ENCODE data around the gene CEP85. TPM values are rescaled to one million over a fixed set of nuclear protein-coding genes. Genes with fewer than 3 reads are reported as not detected.

Gene CEP85
- total and polyA plus RNA-seq, 9 of the 15 experiments (the other 6 are each of a cell fraction or from before 2014, with no cell fraction given) = 42.1 to 140 (median 92.6) TPM

DNA sequence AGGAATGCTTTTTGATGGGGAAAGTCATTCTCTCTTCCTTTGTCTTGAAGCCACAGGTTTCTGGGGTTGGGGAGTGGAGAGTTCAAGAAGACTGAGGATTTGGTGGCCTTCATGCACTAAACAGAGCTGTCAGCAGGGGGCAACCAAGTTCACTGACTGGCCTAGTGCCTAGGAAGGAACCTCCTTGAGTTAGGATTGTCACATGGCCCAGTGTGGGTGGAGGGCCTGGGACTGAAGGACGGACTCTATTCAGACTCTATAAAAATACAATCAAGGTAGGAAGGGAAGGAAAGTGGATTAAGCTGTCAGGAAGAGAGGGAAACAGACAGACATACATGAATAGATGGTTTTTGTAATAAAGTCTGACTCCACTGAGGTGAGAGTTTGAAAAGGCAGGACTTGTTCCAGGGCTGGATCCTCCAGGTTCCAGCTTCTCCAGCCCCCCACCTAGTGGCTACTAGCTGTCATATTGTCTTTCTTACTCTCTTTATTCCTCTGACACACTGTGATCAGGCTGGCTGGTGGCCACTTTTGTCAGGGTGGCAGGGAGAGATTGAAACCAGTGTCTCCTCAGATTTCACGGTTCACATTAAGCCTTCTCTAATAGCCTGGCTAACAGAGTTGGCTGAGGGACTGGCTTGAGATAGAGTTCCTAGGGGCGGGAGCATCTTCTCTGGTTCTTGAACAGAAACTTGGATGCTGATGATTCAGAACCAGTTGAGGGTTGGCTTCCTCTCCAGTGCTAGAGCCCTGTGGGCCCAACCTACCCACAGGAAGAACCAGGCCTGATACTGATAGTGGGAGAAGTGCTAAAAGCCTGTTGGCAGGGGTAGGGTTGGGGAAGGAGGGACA, 41.8 kb downstream of the CEP85 start (continued):
- TF ChIP-seq, protein P1, sequence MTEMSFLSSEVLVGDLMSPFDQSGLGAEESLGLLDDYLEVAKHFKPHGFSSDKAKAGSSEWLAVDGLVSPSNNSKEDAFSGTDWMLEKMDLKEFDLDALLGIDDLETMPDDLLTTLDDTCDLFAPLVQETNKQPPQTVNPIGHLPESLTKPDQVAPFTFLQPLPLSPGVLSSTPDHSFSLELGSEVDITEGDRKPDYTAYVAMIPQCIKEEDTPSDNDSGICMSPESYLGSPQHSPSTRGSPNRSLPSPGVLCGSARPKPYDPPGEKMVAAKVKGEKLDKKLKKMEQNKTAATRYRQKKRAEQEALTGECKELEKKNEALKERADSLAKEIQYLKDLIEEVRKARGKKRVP (CRISPR knock-in tag; IDR thresholded peaks at IDR 0.05) = no peak
- TF ChIP-seq CAMTA2 (CRISPR knock-in tag; conservative IDR thresholded peaks at IDR 0.05) = no peak
- TF ChIP-seq YY1 (IDR thresholded peaks at IDR 0.05; ENCODE audit: borderline replicate concordance in 1 of 3, control insufficient read depth in 1 of 3, extremely low read depth in 1 of 3, insufficient read depth in 3 of 3, insufficient read length in 1 of 3, insufficient replicate concordance in 2 of 3, low read depth in 1 of 3, low read length in 2 of 3) = no peak
- TF ChIP-seq ZNF507 (tag; conservative IDR thresholded peaks at IDR 0.05) = no peak
- no peak for TF ChIP-seq ZFPM2 (CRISPR knock-in tag; IDR thresholded peaks at IDR 0.05)
- TF ChIP-seq, protein P2, sequence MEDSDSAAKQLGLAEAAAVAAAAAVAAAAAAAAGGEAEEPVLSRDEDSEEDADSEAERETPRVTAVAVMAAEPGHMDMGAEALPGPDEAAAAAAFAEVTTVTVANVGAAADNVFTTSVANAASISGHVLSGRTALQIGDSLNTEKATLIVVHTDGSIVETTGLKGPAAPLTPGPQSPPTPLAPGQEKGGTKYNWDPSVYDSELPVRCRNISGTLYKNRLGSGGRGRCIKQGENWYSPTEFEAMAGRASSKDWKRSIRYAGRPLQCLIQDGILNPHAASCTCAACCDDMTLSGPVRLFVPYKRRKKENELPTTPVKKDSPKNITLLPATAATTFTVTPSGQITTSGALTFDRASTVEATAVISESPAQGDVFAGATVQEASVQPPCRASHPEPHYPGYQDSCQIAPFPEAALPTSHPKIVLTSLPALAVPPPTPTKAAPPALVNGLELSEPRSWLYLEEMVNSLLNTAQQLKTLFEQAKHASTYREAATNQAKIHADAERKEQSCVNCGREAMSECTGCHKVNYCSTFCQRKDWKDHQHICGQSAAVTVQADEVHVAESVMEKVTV (CRISPR knock-in tag; IDR thresholded peaks at IDR 0.05) = peak; percentile 82
- TF ChIP-seq TRIM28 (IDR thresholded peaks at IDR 0.05) = no peak
- TF ChIP-seq ZEB2 (IDR thresholded peaks at IDR 0.05) = no peak
- TF ChIP-seq MAFK (IDR thresholded peaks at IDR 0.05; ENCODE audit: low read length) = no peak
- TF ChIP-seq NFATC3 (IDR thresholded peaks at IDR 0.05) = no peak
- no peak; the same call in 1 of the 2 replicates for TF ChIP-seq MBD2 (IDR thresholded peaks at IDR 0.05; ENCODE audit: borderline replicate concordance, low read depth)
- TF ChIP-seq ZNF445 (CRISPR knock-in tag; IDR thresholded peaks at IDR 0.05; ENCODE audit: low read depth) = no peak
- TF ChIP-seq ZNF75A (CRISPR knock-in tag; IDR thresholded peaks at IDR 0.05) = 0 out of 2 replicates have a peak, but pooled peaks have one; percentile 9
- TF ChIP-seq ARNT (IDR thresholded peaks at IDR 0.05) = peak in 1 of 2 experiments; percentile 17; a peak in 3 of 4 replicates
- TF ChIP-seq LCOR (CRISPR knock-in tag; IDR thresholded peaks at IDR 0.05) = peak; percentile 57; the same call in 1 of the 2 replicates
- TF ChIP-seq PHF21A (IDR thresholded peaks at IDR 0.05; ENCODE audit: borderline replicate concordance, low read depth) = no peak
- TF ChIP-seq CBX1 (IDR thresholded peaks at IDR 0.05; ENCODE audit: low read depth) = no peak
- TF ChIP-seq SIX5 (IDR thresholded peaks at IDR 0.05; ENCODE audit: borderline replicate concordance in 1 of 2, insufficient read depth in 1 of 2, low read depth in 1 of 2, low read length in 2 of 2) = no peak
- no peak; the same call in 1 of the 2 replicates for TF ChIP-seq MXI1 (IDR thresholded peaks at IDR 0.05; ENCODE audit: low read depth, low read length)
- TF ChIP-seq, protein P3, sequence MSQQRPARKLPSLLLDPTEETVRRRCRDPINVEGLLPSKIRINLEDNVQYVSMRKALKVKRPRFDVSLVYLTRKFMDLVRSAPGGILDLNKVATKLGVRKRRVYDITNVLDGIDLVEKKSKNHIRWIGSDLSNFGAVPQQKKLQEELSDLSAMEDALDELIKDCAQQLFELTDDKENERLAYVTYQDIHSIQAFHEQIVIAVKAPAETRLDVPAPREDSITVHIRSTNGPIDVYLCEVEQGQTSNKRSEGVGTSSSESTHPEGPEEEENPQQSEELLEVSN (IDR thresholded peaks at IDR 0.05; ENCODE audit: borderline replicate concordance in 1 of 2, extremely low read depth in 1 of 2, insufficient read depth in 1 of 2, insufficient read length in 1 of 2, low read depth in 1 of 2, low read length in 1 of 2, poor library complexity in 1 of 2, severe bottlenecking in 1 of 2) = peak in 1 of 2 experiments; percentile 45
- TF ChIP-seq MEIS2 (IDR thresholded peaks at IDR 0.05; ENCODE audit: partially characterized antibody) = no peak
- TF ChIP-seq IRF2 (CRISPR knock-in tag; IDR thresholded peaks at IDR 0.05) = no peak
- TF ChIP-seq KLF13 (tag; IDR thresholded peaks at IDR 0.05; ENCODE audit: borderline replicate concordance, low read depth) = 0 out of 2 replicates have a peak, but pooled peaks have one; percentile 36
- no peak for TF ChIP-seq ZSCAN32 (CRISPR knock-in tag; IDR thresholded peaks at IDR 0.05)
- no peak for TF ChIP-seq POLR3G (IDR thresholded peaks at IDR 0.05; ENCODE audit: extremely low read depth, insufficient read length, insufficient replicate concordance)

Measured in K562 (cell line).